K562 (cell line): ENCODE measurements around the gene TPX2. TPM values are rescaled to one million over a fixed set of nuclear protein-coding genes. Genes with fewer than 3 reads are reported as not detected.

Source experiments
- ARNT ChIP-seq, 2 experiments: fragments of 450-650 bp; IDR thresholded peaks; 2 replicates each; pipeline ENCODE4 v1.6.1; 2016; ENCODE audit warnings: mild to moderate bottlenecking in 1 of 2
- BCLAF1 ChIP-seq, 2 experiments: fragments of 450-650 bp in 1 of 2; IDR thresholded peaks; 2 replicates each; pipeline ENCODE4 v1.6.1; 2011 to 2017; ENCODE audit warnings: low read depth in 2 of 2, antibody characterized with exemption in 1 of 2, borderline replicate concordance in 1 of 2, low read length in 1 of 2, mild to moderate bottlenecking in 1 of 2, mixed read lengths in 1 of 2; ENCODE audit not compliant: control insufficient read depth in 1 of 2
- DACH1 ChIP-seq: fragments of 450-650 bp; IDR thresholded peaks from 2 replicates; pipeline ENCODE4 v1.6.1; 2018; ENCODE audit not compliant: partially characterized antibody
- ETV1 ChIP-seq: fragments of 450-650 bp; conservative IDR thresholded peaks from 2 replicates; pipeline ENCODE4 v1.6.1; 2016; ENCODE audit warnings: missing genetic modification characterization, control low read depth, low read depth, missing compliant biosample characterization
- FOXK2 ChIP-seq, 2 experiments: fragments of 450-650 bp; IDR thresholded peaks in 1 of 2; conservative IDR thresholded peaks in 1 of 2; 2 replicates each; pipeline ENCODE4 v1.6.1; 2016; ENCODE audit warnings: low read depth in 2 of 2, mild to moderate bottlenecking in 1 of 2
- L3MBTL2 ChIP-seq: fragments of 450-650 bp; IDR thresholded peaks from 2 replicates; pipeline ENCODE4 v1.6.1; 2016; ENCODE audit warnings: mild to moderate bottlenecking, moderate library complexity
- PHB2 ChIP-seq: fragments of 450-650 bp; IDR thresholded peaks from 2 replicates; pipeline ENCODE4 v1.6.1; 2017; ENCODE audit warnings: low read depth
- PRMT5 ChIP-seq: sonication (generic); formaldehyde crosslinking; IDR thresholded peaks from 2 replicates; pipeline ENCODE4 v1.5.0; 2020; ENCODE audit warnings: missing genetic modification reagents
- RREB1 ChIP-seq: fragments of 250-450 bp; sonication (Bioruptor Pico); IDR thresholded peaks from 2 replicates; pipeline ENCODE4 v1.4.0; 2020
- TAF15 ChIP-seq: fragments of 200-400 bp; formaldehyde crosslinking; IDR thresholded peaks from 2 replicates; pipeline ENCODE4 v1.6.1; 2017; ENCODE audit warnings: mild to moderate bottlenecking, low read depth, low read length, moderate library complexity
- TOE1 ChIP-seq, 2 experiments: fragments of 450-650 bp in 1 of 2; sonication (generic) in 1 of 2; formaldehyde crosslinking in 1 of 2; IDR thresholded peaks; 2 replicates each; pipeline versions ENCODE4 v1.7.1 to v1.8.0; 2016 to 2022; ENCODE audit warnings: borderline replicate concordance in 2 of 2, mild to moderate bottlenecking in 2 of 2, antibody characterized with exemption in 1 of 2, inconsistent platforms in 1 of 2, low read depth in 1 of 2, missing genetic modification reagents in 1 of 2, moderate library complexity in 1 of 2
- ZBTB12 ChIP-seq: fragments of 250-450 bp; sonication (Bioruptor Pico); IDR thresholded peaks from 2 replicates; pipeline ENCODE4 v1.4.0; 2020
- ZC3H4 ChIP-seq: sonication (generic); formaldehyde crosslinking; IDR thresholded peaks from 2 replicates; pipeline ENCODE4 v1.9.0; 2021; ENCODE audit warnings: missing genetic modification reagents, borderline replicate concordance
- ZNF239 ChIP-seq: fragments of 250-450 bp; sonication (Bioruptor Pico); IDR thresholded peaks from 2 replicates; pipeline ENCODE4 v1.4.0; 2020; ENCODE audit warnings: mild to moderate bottlenecking
- polyA plus RNA-seq, 8 experiments: library from polyadenylated mRNA; depleted of rRNA in 4 of 8; stranded (reverse) in 5 of 8; unstranded in 3 of 8; fragments of >200 nt; fragmentation: Nextera tagmentation in 2 of 8; fragmentation: Illumina TruSeq in 1 of 8; extraction: Ambion mirVana in 2 of 8; extraction: Trizol in 1 of 8; gene quantifications; 2 replicates each; pipeline versions ENCODE4 v1.2.1 to v1.2.3, GENCODE V29; 2011 to 2014; ENCODE audit warnings: inconsistent platforms in 1 of 8, missing spikeins in 1 of 8
- total RNA-seq, 7 experiments: library from RNA; depleted of rRNA in 6 of 7; stranded (reverse); fragments of >200 nt in 6 of 7; fragmentation: Illumina TruSeq in 2 of 7; extraction: Trizol in 2 of 7; gene quantifications; 2 replicates each; pipeline versions ENCODE4 v1.2.1 to v1.2.3, GENCODE V29; 2011 to 2021; ENCODE audit warnings: low replicate concordance in 1 of 7

TPX2 gene
- total and polyA plus RNA-seq, 9 of the 15 experiments (the other 6 are each of a cell fraction or from before 2014, with no cell fraction given) = 48.0 to 241 (median 133) TPM

GRCh38 chr20:31698803-31699718 is 40.0 kb upstream of the TPX2 start (continued):
- TF ChIP-seq RREB1 (CRISPR knock-in tag) (no peak), ETV1 (peak; percentile 62), ZNF239 (CRISPR knock-in tag) (no peak), FOXK2 (conservative IDR thresholded peaks at IDR 0.05 in 1 of 2, IDR thresholded peaks at IDR 0.05 in 1 of 2; ENCODE audit: low read depth in 2 of 2) (no peak), TOE1 (IDR thresholded peaks at IDR 0.05; ENCODE audit: borderline replicate concordance) (peak; percentile 67; the same call in 1 of the 2 replicates), TOE1 (CRISPR knock-in tag; IDR thresholded peaks at IDR 0.05; ENCODE audit: borderline replicate concordance, low read depth) (no peak), TAF15 (no peak), ARNT (IDR thresholded peaks at IDR 0.05) (no peak), L3MBTL2 (no peak), DACH1 (peak; percentile 84), ZBTB12 (CRISPR knock-in tag) (0 out of 2 replicates have a peak, but pooled peaks have one; percentile 10), ZC3H4 (CRISPR knock-in tag) (no peak), PRMT5 (CRISPR knock-in tag) (no peak), BCLAF1 (IDR thresholded peaks at IDR 0.05; ENCODE audit: borderline replicate concordance in 1 of 2, control insufficient read depth in 1 of 2, low read depth in 2 of 2, low read length in 1 of 2) (no peak), PHB2 (no peak)
